Measurements from ENCODE around the gene HENMT1.
A peak's percentile ranks its signal among the peaks of the same experiment; 100 is the strongest.
"Not testable (repeated sequence)": the region's sequence is repeated elsewhere in the genome, so short reads cannot be mapped to it uniquely, and the experiment has no call there.

HENMT1 gene

GRCh38 chr1:108691128-108691941 lies 30.4 kb upstream of the HENMT1 start:
- Histone ChIP-seq H3K18ac (ENCODE audit: low read length) (no peak overlapping the region), H4K91ac (ENCODE audit: low read depth, low read length) (peak overlapping the region; percentile 69), H3K9me3 (ENCODE audit: insufficient read depth, low read depth, low read length) (no peaks in the 10 kb centered on the region), H3K27ac (ENCODE audit: low read depth, low read length) (peak overlapping the region; percentile 69), H3K27me3 (ENCODE audit: insufficient read depth, low read length) (no peaks in the 10 kb centered on the region), H2BK12ac (ENCODE audit: low read length) (no peak overlapping the region), H3K14ac (ENCODE audit: low read length) (peak overlapping the region; percentile 58), H3K9ac (ENCODE audit: low read length) (peak overlapping the region; percentile 98), H4K12ac (ENCODE audit: low read depth, low read length) (peak overlapping the region; percentile 56), H3K4ac (ENCODE audit: low read depth, low read length) (peak overlapping the region; percentile 60), H2BK5ac (ENCODE audit: low read depth, low read length, poor library complexity) (no peak overlapping the region), H2AFZ (ENCODE audit: insufficient read depth, low read length, poor library complexity) (peak overlapping the region; percentile 67), H3K4me1 (ENCODE audit: control insufficient read depth in 1 of 2, insufficient read depth in 2 of 2, low read length in 2 of 2) (peaks cover 0 to 2% of the 10 kb centered on the region in 2 experiments), H3K23ac (ENCODE audit: low read length) (no peak overlapping the region), H3K79me2 (ENCODE audit: control insufficient read depth, insufficient read depth, low read length, poor library complexity) (peaks cover 15% of the 10 kb centered on the region), H4K8ac (ENCODE audit: low read depth, low read length) (peak overlapping the region; percentile 98), H3K4me2 (ENCODE audit: low read length) (peak overlapping the region; percentile 83), H3K79me1 (ENCODE audit: low read length) (peaks cover 11% of the 10 kb centered on the region), H2AK5ac (ENCODE audit: low read length) (no peak overlapping the region), H3K36me3 (ENCODE audit: control insufficient read depth in 1 of 2, insufficient read depth in 2 of 2, low read length in 2 of 2) (peaks cover 2% of the 10 kb centered on the region in 2 experiments), H3K4me3 (ENCODE audit: low read depth, low read length) (peak overlapping the region; percentile 87), H2BK120ac (ENCODE audit: insufficient read depth, low read length, poor library complexity) (no peak overlapping the region)
- DNase-seq, result peak in 1 of 2 donors; percentile 44
- 100% methylated on average over 2 of the region's 12 CpGs for WGBS (ENCODE audit: extremely low coverage, insufficient coverage, insufficient read length)

- Histone ChIP-seq H3K27ac (ENCODE audit: low read depth, low read length) (no peak overlapping the region), H3K4me2 (ENCODE audit: low read length) (no peak overlapping the region), H3K4me1 (ENCODE audit: control insufficient read depth in 1 of 2, insufficient read depth in 2 of 2, low read length in 2 of 2) (peaks cover 0 to 2% of the 10 kb centered on the region in 2 experiments), H4K12ac (ENCODE audit: low read depth, low read length) (no peak overlapping the region), H3K27me3 (ENCODE audit: insufficient read depth, low read length) (no peaks in the 10 kb centered on the region), H3K36me3 (ENCODE audit: control insufficient read depth in 1 of 2, insufficient read depth in 2 of 2, low read length in 2 of 2) (no peaks in the 10 kb centered on the region), H3K9me3 (ENCODE audit: insufficient read depth, low read depth, low read length) (peaks cover 1% of the 10 kb centered on the region), H4K91ac (ENCODE audit: low read depth, low read length) (no peak overlapping the region), H3K79me2 (ENCODE audit: control insufficient read depth, insufficient read depth, low read length, poor library complexity) (peaks cover under 1% of the 10 kb centered on the region), H2BK5ac (ENCODE audit: low read depth, low read length, poor library complexity) (no peak overlapping the region), H3K4me3 (ENCODE audit: low read depth, low read length) (no peak overlapping the region), H3K14ac (ENCODE audit: low read length) (no peak overlapping the region), H2AK5ac (ENCODE audit: low read length) (no peak overlapping the region), H3K79me1 (ENCODE audit: low read length) (peaks cover 3% of the 10 kb centered on the region), H3K18ac (ENCODE audit: low read length) (no peak overlapping the region), H3K23ac (ENCODE audit: low read length) (no peak overlapping the region), H2BK120ac (ENCODE audit: insufficient read depth, low read length, poor library complexity) (no peak overlapping the region), H2AFZ (ENCODE audit: insufficient read depth, low read length, poor library complexity) (no peak overlapping the region), H2BK12ac (ENCODE audit: low read length) (no peak overlapping the region), H3K4ac (ENCODE audit: low read depth, low read length) (no peak overlapping the region), H4K8ac (ENCODE audit: low read depth, low read length) (no peak overlapping the region), H3K9ac (ENCODE audit: low read length) (no peak overlapping the region)
- WGBS (ENCODE audit: extremely low coverage, insufficient coverage, insufficient read length), result no CpG with 5 or more reads among the region's 2 CpGs
- DNase-seq, result no peak
Measured at GRCh38 chr1:108686614-108687313, 25.9 kb upstream of the HENMT1 start.

- WGBS (ENCODE audit: extremely low coverage, insufficient coverage, insufficient read length), result no CpG with 5 or more reads among the region's 1 CpG
- peaks cover 2% of the 10 kb centered on the region for H3K79me1 ChIP-seq (ENCODE audit: low read length)
- H2BK12ac ChIP-seq (ENCODE audit: low read length), result no peak overlapping the region
Measured at GRCh38 chr1:108685529-108685928, 24.6 kb upstream of the HENMT1 start.

DNA sequence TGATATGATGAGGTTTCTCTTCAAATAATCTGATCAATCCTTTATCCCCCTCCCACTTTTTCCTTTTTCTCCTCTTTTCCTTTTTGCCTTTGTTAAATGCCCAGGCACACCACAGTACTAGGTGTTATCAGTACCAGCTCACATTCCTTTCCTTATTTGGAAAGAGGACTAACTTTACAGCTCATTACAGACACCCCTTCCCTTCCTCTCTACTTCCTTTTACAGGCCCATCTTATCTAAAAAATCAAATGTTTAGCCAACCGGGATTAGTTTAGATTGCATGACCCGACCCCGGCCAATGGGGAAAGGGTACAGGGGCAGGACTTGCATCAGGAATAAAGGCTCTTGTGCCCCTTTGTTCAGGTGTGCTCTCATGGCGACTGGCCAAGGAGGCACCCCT lies 20.8 kb upstream of the HENMT1 start:
- H3K27me3 ChIP-seq (ENCODE audit: insufficient read depth, low read length); H3K4me1 ChIP-seq (ENCODE audit: control insufficient read depth in 1 of 2, insufficient read depth in 2 of 2, low read length in 2 of 2); H3K4me2 ChIP-seq (ENCODE audit: low read length); H2AFZ ChIP-seq (ENCODE audit: insufficient read depth, low read length, poor library complexity); H3K9ac ChIP-seq (ENCODE audit: low read length); H3K79me2 ChIP-seq (ENCODE audit: control insufficient read depth, insufficient read depth, low read length, poor library complexity); H2BK120ac ChIP-seq (ENCODE audit: insufficient read depth, low read length, poor library complexity); H3K4me3 ChIP-seq (ENCODE audit: low read depth, low read length); H3K14ac ChIP-seq (ENCODE audit: low read length); H3K23ac ChIP-seq (ENCODE audit: low read length); H2BK12ac ChIP-seq (ENCODE audit: low read length); H3K36me3 ChIP-seq (ENCODE audit: control insufficient read depth in 1 of 2, insufficient read depth in 2 of 2, low read length in 2 of 2); DNase-seq; H3K27ac ChIP-seq (ENCODE audit: low read depth, low read length); H4K12ac ChIP-seq (ENCODE audit: low read depth, low read length); H3K4ac ChIP-seq (ENCODE audit: low read depth, low read length); H2AK5ac ChIP-seq (ENCODE audit: low read length); H3K79me1 ChIP-seq (ENCODE audit: low read length); H3K18ac ChIP-seq (ENCODE audit: low read length); H4K91ac ChIP-seq (ENCODE audit: low read depth, low read length); H3K9me3 ChIP-seq (ENCODE audit: insufficient read depth, low read depth, low read length): not testable (repeated sequence)
- H2BK5ac ChIP-seq (ENCODE audit: low read depth, low read length, poor library complexity), result peak overlapping the region; percentile 31
- WGBS (ENCODE audit: extremely low coverage, insufficient coverage, insufficient read length), result no CpG with 5 or more reads among the region's 4 CpGs
- H4K8ac ChIP-seq (ENCODE audit: low read depth, low read length), result peak overlapping the region; percentile 56

More at GRCh38 chr1:108685529-108685928, 24.6 kb upstream of the HENMT1 start:
- no peak for DNase-seq
- Histone ChIP-seq H4K91ac (ENCODE audit: low read depth, low read length) (no peak overlapping the region), H3K36me3 (ENCODE audit: control insufficient read depth in 1 of 2, insufficient read depth in 2 of 2, low read length in 2 of 2) (no peaks in the 10 kb centered on the region), H3K4ac (ENCODE audit: low read depth, low read length) (no peak overlapping the region), H3K27ac (ENCODE audit: low read depth, low read length) (no peak overlapping the region), H3K79me2 (ENCODE audit: control insufficient read depth, insufficient read depth, low read length, poor library complexity) (no peaks in the 10 kb centered on the region), H3K4me2 (ENCODE audit: low read length) (no peak overlapping the region), H3K14ac (ENCODE audit: low read length) (no peak overlapping the region), H3K4me3 (ENCODE audit: low read depth, low read length) (no peak overlapping the region), H3K9me3 (ENCODE audit: insufficient read depth, low read depth, low read length) (peaks cover 1% of the 10 kb centered on the region), H4K12ac (ENCODE audit: low read depth, low read length) (no peak overlapping the region), H2AFZ (ENCODE audit: insufficient read depth, low read length, poor library complexity) (no peak overlapping the region), H2BK120ac (ENCODE audit: insufficient read depth, low read length, poor library complexity) (no peak overlapping the region), H3K23ac (ENCODE audit: low read length) (no peak overlapping the region), H3K9ac (ENCODE audit: low read length) (no peak overlapping the region), H2AK5ac (ENCODE audit: low read length) (no peak overlapping the region), H4K8ac (ENCODE audit: low read depth, low read length) (no peak overlapping the region), H3K18ac (ENCODE audit: low read length) (no peak overlapping the region), H3K4me1 (ENCODE audit: control insufficient read depth in 1 of 2, insufficient read depth in 2 of 2, low read length in 2 of 2) (no peaks in the 10 kb centered on the region), H2BK5ac (ENCODE audit: low read depth, low read length, poor library complexity) (no peak overlapping the region), H3K27me3 (ENCODE audit: insufficient read depth, low read length) (no peaks in the 10 kb centered on the region)

Measured in trophoblast cell (in vitro differentiated cells and primary cell).